Adrenal gland (tissue), 5 donors: Measurements from ENCODE around the gene UQCRC1.

ENCODE experiments used
- POLR2A ChIP-seq, 2 donors: fragments of 450-650 bp; IDR thresholded peaks; one replicate each; pipeline ENCODE4 v1.6.1; 2017; ENCODE audit warnings: antibody characterized with exemption in 2 of 2, mild to moderate bottlenecking in 2 of 2, moderate library complexity in 1 of 2
- TF ChIP-seq, protein P1 (sequence below), 6 experiments: fragments of 450-650 bp in 4 of 6; fragments of 200-600 bp in 2 of 6; sonication (generic) in 1 of 6; IDR thresholded peaks; 1 replicate in 5 of 6; 2 replicates in 1 of 6; pipeline versions ENCODE4 v1.5.1 to v1.8.0; 2016 to 2021; ENCODE audit warnings: antibody characterized with exemption in 6 of 6, mild to moderate bottlenecking in 2 of 6, moderate library complexity in 1 of 6
- donor health status: DM: no; HTN: no; CAD: no.

DNA sequence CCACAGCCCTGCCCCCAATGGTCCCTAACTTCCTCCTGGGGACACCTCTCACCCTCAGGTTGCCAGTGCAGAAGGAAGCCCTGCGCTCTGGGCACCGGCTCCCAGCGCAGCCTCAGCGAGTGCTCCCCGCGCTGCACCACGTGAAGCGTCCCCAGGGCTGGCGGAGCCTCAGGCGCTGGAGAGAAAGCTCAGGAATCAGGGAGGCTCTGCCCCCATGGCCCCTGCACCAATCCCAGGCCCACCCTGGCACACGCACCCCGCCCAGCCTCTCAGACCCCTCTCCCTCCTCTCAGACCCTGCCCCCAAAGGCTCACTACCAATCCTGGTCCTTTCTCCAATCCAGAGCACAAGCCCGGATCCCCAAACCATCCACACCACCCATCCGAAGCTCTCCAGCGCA is 21.2 kb downstream of the UQCRC1 start:
- TF ChIP-seq, protein P1, sequence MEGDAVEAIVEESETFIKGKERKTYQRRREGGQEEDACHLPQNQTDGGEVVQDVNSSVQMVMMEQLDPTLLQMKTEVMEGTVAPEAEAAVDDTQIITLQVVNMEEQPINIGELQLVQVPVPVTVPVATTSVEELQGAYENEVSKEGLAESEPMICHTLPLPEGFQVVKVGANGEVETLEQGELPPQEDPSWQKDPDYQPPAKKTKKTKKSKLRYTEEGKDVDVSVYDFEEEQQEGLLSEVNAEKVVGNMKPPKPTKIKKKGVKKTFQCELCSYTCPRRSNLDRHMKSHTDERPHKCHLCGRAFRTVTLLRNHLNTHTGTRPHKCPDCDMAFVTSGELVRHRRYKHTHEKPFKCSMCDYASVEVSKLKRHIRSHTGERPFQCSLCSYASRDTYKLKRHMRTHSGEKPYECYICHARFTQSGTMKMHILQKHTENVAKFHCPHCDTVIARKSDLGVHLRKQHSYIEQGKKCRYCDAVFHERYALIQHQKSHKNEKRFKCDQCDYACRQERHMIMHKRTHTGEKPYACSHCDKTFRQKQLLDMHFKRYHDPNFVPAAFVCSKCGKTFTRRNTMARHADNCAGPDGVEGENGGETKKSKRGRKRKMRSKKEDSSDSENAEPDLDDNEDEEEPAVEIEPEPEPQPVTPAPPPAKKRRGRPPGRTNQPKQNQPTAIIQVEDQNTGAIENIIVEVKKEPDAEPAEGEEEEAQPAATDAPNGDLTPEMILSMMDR (IDR thresholded peaks at IDR 0.05), result no peak
- TF ChIP-seq POLR2A (IDR thresholded peaks at IDR 0.05), result no peak
